Measurements from ENCODE around the gene CCDC7.
"Not testable (repeated sequence)": the region's sequence is repeated elsewhere in the genome, so short reads cannot be mapped to it uniquely, and the experiment has no call there.

Gene CCDC7

GRCh38 chr10:32459051-32459698, 13.2 kb downstream of the CCDC7 start:
- TF ChIP-seq CTCF (conservative IDR thresholded peaks at IDR 0.05): no peak
- TF ChIP-seq ZFX (IDR thresholded peaks at IDR 0.05): no peak
- H3K27ac ChIP-seq: no peak overlapping the region

- H3K27ac ChIP-seq: no peak overlapping the region
- TF ChIP-seq ZFX (IDR thresholded peaks at IDR 0.05) (no peak), CTCF (conservative IDR thresholded peaks at IDR 0.05) (no peak)
These were observed 15.3 kb downstream of the CCDC7 start for GRCh38 chr10:32461203-32461602.

DNA sequence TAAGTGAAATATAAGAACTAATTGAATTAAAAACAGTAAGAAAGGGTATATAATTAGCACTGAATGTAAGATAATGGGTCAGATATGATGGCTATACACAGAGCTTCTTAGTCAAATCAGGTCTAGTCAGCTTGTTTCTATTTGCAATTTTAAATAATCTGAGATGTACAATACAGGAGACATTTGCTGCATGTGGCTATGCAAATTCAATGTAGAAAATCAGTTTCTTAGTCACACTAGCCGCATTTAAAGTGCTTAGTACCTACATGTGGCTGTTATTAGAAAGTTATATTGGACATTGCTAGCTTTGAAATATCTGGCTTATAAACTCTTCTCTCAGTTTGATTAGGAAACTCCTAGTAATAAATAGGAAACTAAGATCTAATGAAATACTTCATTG, 25.3 kb downstream of the CCDC7 start:
- TF ChIP-seq ZFX (IDR thresholded peaks at IDR 0.05) (no peak), CTCF (conservative IDR thresholded peaks at IDR 0.05) (no peak)
- H3K27ac ChIP-seq: no peak overlapping the region

- H3K27ac ChIP-seq: no peak overlapping the region
- no peak for TF ChIP-seq ZFX (IDR thresholded peaks at IDR 0.05)
- TF ChIP-seq CTCF (conservative IDR thresholded peaks at IDR 0.05): no peak
These were observed 31.6 kb downstream of the CCDC7 start for GRCh38 chr10:32477499-32477898.

GRCh38 chr10:32481606-32482005, 35.7 kb downstream of the CCDC7 start:
- no peak for TF ChIP-seq ZFX (IDR thresholded peaks at IDR 0.05)
- no peak for TF ChIP-seq CTCF (conservative IDR thresholded peaks at IDR 0.05)
- H3K27ac ChIP-seq: no peak overlapping the region

GRCh38 chr10:32483019-32483502, 37.1 kb downstream of the CCDC7 start:
- H3K27ac ChIP-seq: not testable (repeated sequence)

DNA sequence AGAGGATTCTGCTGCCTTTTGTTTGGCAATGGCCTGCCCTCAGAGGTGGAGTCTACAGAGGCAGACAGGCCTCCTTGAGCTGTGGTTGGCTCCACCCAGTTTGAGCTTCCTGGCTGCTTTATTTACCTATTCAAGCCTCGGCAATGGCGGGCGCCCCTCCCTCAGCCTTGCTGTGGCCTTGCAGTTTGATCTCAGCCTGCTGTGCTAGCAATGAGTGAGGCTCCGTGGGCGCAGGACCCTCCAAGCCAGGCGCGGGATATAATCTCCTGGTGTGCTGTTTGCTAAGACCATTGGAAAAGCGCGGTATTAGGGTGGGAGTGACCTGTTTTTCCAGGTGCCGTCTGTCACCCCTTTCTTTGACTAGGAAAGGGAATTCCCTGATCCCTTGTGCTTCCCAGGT, 42.1 kb downstream of the CCDC7 start:
- H3K27ac ChIP-seq: not testable (repeated sequence)

DNA sequence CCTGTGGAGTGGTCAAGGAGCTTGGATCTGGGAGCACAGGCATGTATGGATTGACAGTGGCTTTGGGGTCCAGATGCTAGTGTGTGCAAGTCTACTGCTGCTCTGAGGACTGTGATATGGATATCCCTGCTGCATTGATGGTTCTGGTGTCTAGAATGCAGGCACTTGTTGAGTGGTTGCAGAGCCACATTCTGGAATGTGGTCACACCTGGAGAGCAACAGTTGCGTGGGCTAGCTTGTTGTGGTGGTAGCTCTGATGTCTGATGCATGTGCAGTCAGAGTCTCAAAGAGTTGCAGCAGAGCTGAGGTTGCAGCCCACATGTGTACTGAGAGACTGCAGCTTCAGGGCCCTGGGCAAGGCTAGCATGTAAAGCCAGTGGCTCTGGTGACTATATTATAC, 43.2 kb downstream of the CCDC7 start:
- no peak overlapping the region for H3K27ac ChIP-seq
- no peak for TF ChIP-seq ZFX (IDR thresholded peaks at IDR 0.05)
- TF ChIP-seq CTCF (conservative IDR thresholded peaks at IDR 0.05): no peak

All from C4-2B (cell line).